Spleen (tissue), 7 donors: Measurements from ENCODE around the gene LRRK1.

Experiments
- CTCF ChIP-seq, 11 experiments: fragments of 200-600 bp in 7 of 11; fragments of 450-650 bp in 4 of 11; sonication (generic) in 4 of 11; IDR thresholded peaks in 8 of 11; conservative IDR thresholded peaks in 3 of 11; 1 replicate in 7 of 11; 2 replicates in 4 of 11; pipeline versions ENCODE4 v1.4.0 to v1.8.0; 2016 to 2021; ENCODE audit warnings: antibody characterized with exemption in 11 of 11, inconsistent platforms in 4 of 11, mild to moderate bottlenecking in 1 of 11
- POLR2A ChIP-seq, 3 donors: fragments of 450-650 bp; IDR thresholded peaks; one replicate each; pipeline ENCODE4 v1.5.1; 2017; ENCODE audit warnings: antibody characterized with exemption in 3 of 3, mild to moderate bottlenecking in 1 of 3
- POLR2AphosphoS5 ChIP-seq, 3 donors: sonication (generic); formaldehyde crosslinking; IDR thresholded peaks; one replicate each; pipeline ENCODE4 v1.5.1; 2017; ENCODE audit warnings: antibody characterized with exemption in 3 of 3
- donor health status: DM: no; HTN: no; CAD: no; lungs with moderate emphysema.
- donor health status: DM: no; HTN: no; CAD: no.
- donor health status: DM: no; HTN: no; CAD: no.

GRCh38 chr15:101001796-101002195, 82.6 kb downstream of the LRRK1 start:
- no peak for TF ChIP-seq POLR2AphosphoS5 (IDR thresholded peaks at IDR 0.05)
- TF ChIP-seq CTCF (IDR thresholded peaks at IDR 0.05 in 8 of 11, conservative IDR thresholded peaks at IDR 0.05 in 3 of 11): no peak
- no peak for TF ChIP-seq POLR2A (IDR thresholded peaks at IDR 0.05)
